NCI-H2227 (cell line): ENCODE data around the gene CENPH.
"Not testable (repeated sequence)": the region's sequence is repeated elsewhere in the genome, so short reads cannot be mapped to it uniquely, and the experiment has no call there.

Experiments
- DNase-seq: peaks from one replicate; lab custom pipeline; 2025; ENCODE audit not compliant: unreplicated experiment; lab: John Stamatoyannopoulos, UW

CENPH gene

GRCh38 chr5:69189162-69190086, at the start of gene CENPH:
CENPH (plus strand) TSS chr5:69189583; CDS start chr5:69189635, 52 bp downstream.
- peak; percentile 91 for DNase-seq

GRCh38 chr5:69140239-69140638, 49.1 kb upstream of the CENPH start:
- DNase-seq: not testable (repeated sequence)

- no peak for DNase-seq
Observed at GRCh38 chr5:69140827-69141226, 48.6 kb upstream of the CENPH start.

GRCh38 chr5:69148576-69148975, 40.8 kb upstream of the CENPH start:
- DNase-seq: not testable (repeated sequence)

GRCh38 chr5:69148981-69149675, 40.3 kb upstream of the CENPH start:
- DNase-seq: no peak

- no peak for DNase-seq
Observed at GRCh38 chr5:69149676-69150010, 39.7 kb upstream of the CENPH start.

- no peak for DNase-seq
Observed at GRCh38 chr5:69152731-69153130, 36.7 kb upstream of the CENPH start.

- DNase-seq: no peak
Observed at GRCh38 chr5:69156456-69156855, 32.9 kb upstream of the CENPH start.

GRCh38 chr5:69158039-69158438, 31.3 kb upstream of the CENPH start:
- no peak for DNase-seq

GRCh38 chr5:69160651-69161050, 28.7 kb upstream of the CENPH start:
- peak; percentile 1 for DNase-seq

GRCh38 chr5:69166686-69167492, 22.5 kb upstream of the CENPH start, which contains the start of gene CCNB1:
CCNB1 (plus strand) TSS chr5:69167150; CDS start chr5:69167263, 113 bp downstream.
- peak; percentile 98 for DNase-seq

GRCh38 chr5:69167493-69167855, 21.9 kb upstream of the CENPH start:
- DNase-seq: peak; percentile 2

- DNase-seq: no peak
Observed at GRCh38 chr5:69167929-69168328, 21.5 kb upstream of the CENPH start.

GRCh38 chr5:69170495-69170894, 18.9 kb upstream of the CENPH start:
- DNase-seq: no peak

GRCh38 chr5:69170969-69171368, 18.4 kb upstream of the CENPH start:
- DNase-seq: no peak

- DNase-seq: not testable (repeated sequence)
Observed at GRCh38 chr5:69181659-69182293, 7.6 kb upstream of the CENPH start.

GRCh38 chr5:69184621-69185020, 4.8 kb upstream of the CENPH start:
- no peak for DNase-seq

- DNase-seq: no peak
Observed at GRCh38 chr5:69187342-69187741, 2.0 kb upstream of the CENPH start.

GRCh38 chr5:69188811-69189161, 597 bp upstream of the CENPH start:
- DNase-seq: no peak

GRCh38 chr5:69202497-69202896, 13.1 kb downstream of the CENPH start:
- no peak for DNase-seq
